IMR-90 (cell line): ENCODE measurements around the gene UBA3. TPM values are rescaled to one million over a fixed set of nuclear protein-coding genes. Genes with fewer than 3 reads are reported as not detected.
A peak's percentile ranks its signal among the peaks of the same experiment; 100 is the strongest.

Experiments
- ATAC-seq: fragments of 200-7000 bp; cut with Tn5 transposase; 2 replicates; pipeline ENCODE4 v1.9.1; 2020; ENCODE audit warnings: low read depth, mild to moderate bottlenecking, moderate library complexity
- BruUV-seq: library from RNA; stranded (reverse); fragments of 400-500 nt; replicated peaks from 2 replicates; lab custom pipeline; 2021; lab: Mats Ljungman, UMichigan
- CTCF ChIA-PET: fragments of 300-600 bp; formaldehyde crosslinking; extraction: SDS; loops from one replicate; lab custom pipeline; 2021; ENCODE audit warnings: antibody characterized with exemption; lab: Yijun Ruan, JAX
- POLR2A ChIA-PET: fragments of 300-600 bp; sonication (Branson Sonifier 250); formaldehyde crosslinking; loops from one replicate; lab custom pipeline; 2022; ENCODE audit warnings: antibody characterized with exemption; ENCODE audit not compliant: unreplicated experiment; lab: Charles Lee
- DNase-seq: peaks from one replicate; pipeline ENCODE4 v3.0.0; 2013
- H2AFZ ChIP-seq: replicated peaks from 2 replicates; pipeline ENCODE3; 2013; ENCODE audit warnings: low read length, mild to moderate bottlenecking; ENCODE audit not compliant: poor library complexity
- H2AK5ac ChIP-seq: 2 replicates; pipeline ENCODE4 v1.6.1; 2013; ENCODE audit warnings: low read depth, low read length, inconsistent platforms
- H2AK9ac ChIP-seq: replicated peaks from 2 replicates; pipeline ENCODE3; 2013; ENCODE audit warnings: mild to moderate bottlenecking, low read depth, low read length, moderate library complexity; ENCODE audit not compliant: poor library complexity
- H2BK120ac ChIP-seq: 2 replicates; pipeline ENCODE4 v1.6.1; 2013; ENCODE audit warnings: low read depth, low read length, inconsistent platforms
- H2BK15ac ChIP-seq: 3 replicates; pipeline ENCODE4 v1.6.1; 2013; ENCODE audit warnings: low read depth, low read length, inconsistent platforms
- H2BK20ac ChIP-seq: 2 replicates; pipeline ENCODE4 v1.6.1; 2013; ENCODE audit warnings: low read depth, mild to moderate bottlenecking, inconsistent platforms, low read length, moderate library complexity
- H2BK5ac ChIP-seq: 2 replicates; pipeline ENCODE4 v1.6.1; 2013; ENCODE audit warnings: mild to moderate bottlenecking, low read depth, low read length, inconsistent platforms; ENCODE audit not compliant: poor library complexity, severe bottlenecking
- H3K14ac ChIP-seq: replicated peaks from 2 replicates; pipeline ENCODE4 v1.6.1; 2013; ENCODE audit warnings: low read depth, low read length, inconsistent platforms
- H3K18ac ChIP-seq: 2 replicates; pipeline ENCODE4 v1.6.1; 2013; ENCODE audit warnings: low read depth, low read length, control low read depth
- H3K23ac ChIP-seq: 2 replicates; pipeline ENCODE4 v1.6.1; 2013; ENCODE audit warnings: low read depth, low read length, inconsistent platforms
- H3K27ac ChIP-seq: 2 replicates; pipeline ENCODE4 v1.5.1; 2013; ENCODE audit warnings: mild to moderate bottlenecking, control low read depth, low read length; ENCODE audit not compliant: insufficient read depth
- H3K27me3 ChIP-seq: 2 replicates; pipeline ENCODE4 v1.6.1; 2013; ENCODE audit warnings: low read length; ENCODE audit not compliant: control insufficient read depth, insufficient read depth
- H3K36me3 ChIP-seq: 2 replicates; pipeline ENCODE4 v1.6.1; 2013; ENCODE audit warnings: low read length, mixed read lengths; ENCODE audit not compliant: control insufficient read depth, insufficient read depth
- H3K4ac ChIP-seq: 2 replicates; pipeline ENCODE4 v1.6.1; 2013; ENCODE audit warnings: low read depth, low read length, inconsistent platforms
- H3K4me1 ChIP-seq: 2 replicates; pipeline ENCODE4 v1.6.1; 2013; ENCODE audit warnings: low read length, mixed read lengths; ENCODE audit not compliant: control insufficient read depth, insufficient read depth
- H3K4me2 ChIP-seq: 2 replicates; pipeline ENCODE4 v1.6.1; 2013; ENCODE audit warnings: low read depth, mild to moderate bottlenecking, control low read depth, low read length, moderate library complexity
- H3K4me3 ChIP-seq: 2 replicates; pipeline ENCODE4 v1.5.1; 2013; ENCODE audit warnings: low read depth, mild to moderate bottlenecking, control low read depth, low read length, moderate library complexity; ENCODE audit not compliant: insufficient read depth
- H3K56ac ChIP-seq: 2 replicates; pipeline ENCODE4 v1.6.1; 2013; ENCODE audit warnings: low read length, inconsistent platforms; ENCODE audit not compliant: insufficient read depth; ENCODE audit errors: extremely low read depth
- H3K79me1 ChIP-seq, 2 experiments: 2 replicates each; pipeline ENCODE4 v1.6.1; 2013; ENCODE audit warnings: low read length in 2 of 2, inconsistent platforms in 1 of 2, low read depth in 1 of 2
- H3K9ac ChIP-seq: 2 replicates; pipeline ENCODE4 v1.6.1; 2013; ENCODE audit warnings: low read depth, low read length, control low read depth
- H3K9me1 ChIP-seq: 2 replicates; pipeline ENCODE4 v1.6.1; 2013; ENCODE audit warnings: low read length, inconsistent platforms; ENCODE audit not compliant: insufficient read depth
- H3K9me3 ChIP-seq: 2 replicates; pipeline ENCODE4 v1.6.1; 2013; ENCODE audit warnings: low read length; ENCODE audit not compliant: control insufficient read depth, insufficient read depth
- H4K20me1 ChIP-seq: 2 replicates; pipeline ENCODE4 v1.6.1; 2013; ENCODE audit warnings: low read length, inconsistent platforms; ENCODE audit not compliant: insufficient read depth
- H4K5ac ChIP-seq: 2 replicates; pipeline ENCODE4 v1.6.1; 2013; ENCODE audit warnings: mild to moderate bottlenecking, low read depth, low read length, control low read depth
- H4K8ac ChIP-seq, 2 experiments: 2 replicates each; pipeline ENCODE4 v1.6.1; 2013; ENCODE audit warnings: low read depth in 2 of 2, low read length in 2 of 2, control low read depth in 1 of 2, inconsistent platforms in 1 of 2
- H4K91ac ChIP-seq: 2 replicates; pipeline ENCODE4 v1.6.1; 2013; ENCODE audit warnings: low read depth, low read length, inconsistent platforms; ENCODE audit not compliant: insufficient read depth
- RAD21 ChIP-seq: IDR thresholded peaks from 2 replicates; pipeline ENCODE4 v1.6.1; 2012; ENCODE audit warnings: low read length, improper control_type of control experiment
- USF2 ChIP-seq: fragments of 150-350 bp; IDR thresholded peaks from 2 replicates; pipeline ENCODE4 v1.6.1; 2017; ENCODE audit warnings: mild to moderate bottlenecking, antibody characterized with exemption, low read length, low read depth
- WGBS, 2 experiments: methylation state at CpG; one replicate each; pipeline versions ENCODE4 v1.1.5 to v1.1.7; 2013; ENCODE audit warnings: missing lambda C conversion rate in 2 of 2; ENCODE audit not compliant: insufficient read length in 1 of 2; ENCODE audit errors: extremely low coverage in 2 of 2; 5-methylcytosine and 5-hydroxymethylcytosine counted together
- dilution Hi-C: fragments of 300-500 bp; cut with HindIII; formaldehyde crosslinking; loops from one replicate; pipeline ENCODE4 v1.14.3; 2018; ENCODE audit warnings: low sequenced_read_pairs; ENCODE audit not compliant: unreplicated experiment
- in situ Hi-C: fragments of 300-500 bp; cut with MboI; formaldehyde crosslinking; loops from 3 replicates; pipeline ENCODE4 v1.14.3; 2019; ENCODE audit warnings: low sequenced_read_pairs, inconsistent platforms, mixed read lengths
- intact Hi-C: fragments of 100-400 bp; cut with micrococcal nuclease; formaldehyde crosslinking; loops from 2 replicates; pipeline ENCODE4 v1.10.0; 2022
- polyA plus RNA-seq, 3 experiments: library from polyadenylated mRNA; depleted of rRNA; stranded (reverse); fragments of >200 nt; gene quantifications; 2 replicates each; pipeline ENCODE4 v1.2.3, GENCODE V29; 2012; ENCODE audit warnings: low replicate concordance in 1 of 3
- total RNA-seq: library from RNA; depleted of rRNA; stranded (reverse); fragments of >200 nt; gene quantifications from 2 replicates; pipeline ENCODE4 v1.2.3, GENCODE V29; 2012

UBA3 gene
- total and polyA plus RNA-seq, 2 of the 4 experiments (the other 2 are of a cell fraction) = 51.8 to 64.3 TPM

- no peak overlapping the region for H2BK120ac ChIP-seq
- H2AFZ ChIP-seq = peak overlapping the region; percentile 84
- H3K9ac ChIP-seq = peak overlapping the region; percentile 96
- peak overlapping the region; percentile 40 for H3K23ac ChIP-seq
- peak overlapping the region; percentile 100 for H3K4me3 ChIP-seq
- H2BK5ac ChIP-seq = peak overlapping the region; percentile 64
- peak overlapping the region in 1 of 2 experiments; percentile 3; a peak in 1 of 4 replicates for H4K8ac ChIP-seq
- dilution Hi-C loops = no loop called here
- no peak overlapping the region for H2BK20ac ChIP-seq
- peaks cover 9% of the 10 kb centered on the region for H3K4me1 ChIP-seq
- ChIA-PET CTCF (no interaction called here), POLR2A (interaction anchor here (0.5 kb wide), 1 partner anchor 12 kb away, joined by 4 read pairs; no protein-coding TSS in a partner anchor)
- peak overlapping the region; percentile 55 for H3K27ac ChIP-seq
- peak overlapping the region; percentile 49 for H3K4ac ChIP-seq
- no peak overlapping the region for H2AK5ac ChIP-seq
- ATAC-seq (peak; percentile 44), DNase-seq (no peak)
- H3K18ac ChIP-seq = peak overlapping the region; percentile 83; the same call in 1 of the 2 replicates
- H4K5ac ChIP-seq = peak overlapping the region; percentile 39; the same call in 1 of the 2 replicates
- H4K91ac ChIP-seq = no peak overlapping the region
- peaks cover 7% of the 10 kb centered on the region for H3K9me1 ChIP-seq
- H2BK15ac ChIP-seq = no peak overlapping the region
- WGBS, 2 experiments = 0% methylated on average over 1 of the region's 29 CpGs; no CpG with 5 or more reads in 1 of the 2 experiments
- 0 out of 2 replicates have a peak, but pooled peaks cover 3% of the 10 kb centered on the region for H3K36me3 ChIP-seq
- no peaks in the 10 kb centered on the region for H3K9me3 ChIP-seq
- H4K20me1 ChIP-seq = peaks cover 4% of the 10 kb centered on the region; the same call in 1 of the 2 replicates
- H3K4me2 ChIP-seq = peak overlapping the region; percentile 100
- H3K14ac ChIP-seq = peak overlapping the region; percentile 6; the same call in 1 of the 2 replicates
- H3K27me3 ChIP-seq = no peaks in the 10 kb centered on the region
- TSS peak; percentile 53 for BruUV-seq
- H3K79me1 ChIP-seq = peaks cover 6 to 42% of the 10 kb centered on the region in 2 experiments
- in situ Hi-C loops = no loop called here
- TF ChIP-seq USF2 (no peak), RAD21 (no peak)
- H3K56ac ChIP-seq = peak overlapping the region; percentile 46; the same call in 1 of the 2 replicates
- intact Hi-C loops = loop anchor here (5.0 to 10.0 kb wide), 3 partner anchors 47 to 865 kb away; no protein-coding TSS in a partner anchor
- H2AK9ac ChIP-seq = peak overlapping the region; percentile 51
These were observed 651 bp downstream of the UBA3 start for GRCh38 chr3:69079269-69080159.
